Measurements from ENCODE around the gene SLC9B2. TPM values are rescaled to one million over a fixed set of nuclear protein-coding genes. Genes with fewer than 3 reads are reported as not detected.
A peak's percentile ranks its signal among the peaks of the same experiment; 100 is the strongest.

The SLC9B2 gene
- total and polyA plus RNA-seq, 10 of the 15 experiments (the other 5 are each of a cell fraction or from before 2014, with no cell fraction given) = 8.9 to 32.5 (median 25.3) TPM

DNA sequence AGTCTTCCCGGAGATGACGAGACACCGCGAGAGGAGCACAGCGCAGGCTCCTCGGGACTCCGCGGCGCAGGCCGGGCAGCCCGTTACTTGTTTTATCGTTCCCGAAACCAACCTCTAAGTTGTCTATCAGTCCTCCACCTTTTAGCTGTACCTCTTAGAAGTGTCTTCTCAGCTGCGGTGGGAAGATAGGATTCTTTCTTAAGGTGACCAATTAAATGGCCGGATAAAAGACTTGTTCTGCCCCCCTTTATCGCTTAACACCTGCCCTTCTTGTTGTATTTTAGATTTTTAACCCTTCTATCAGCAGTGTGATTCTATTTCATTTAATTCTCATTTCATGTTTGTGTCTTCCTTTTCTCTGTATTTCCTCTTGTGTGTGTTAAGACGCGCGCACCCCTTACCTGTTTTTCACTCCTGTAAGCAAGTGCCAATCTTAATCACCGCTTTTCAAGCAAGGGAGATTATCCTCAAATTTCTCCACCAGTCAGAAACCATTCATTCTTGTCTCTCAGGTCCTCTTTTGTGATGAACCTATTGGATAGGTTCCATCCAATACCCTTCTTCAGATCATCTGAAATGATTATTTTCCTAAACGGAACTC lies at the start of gene SLC9B2 (continued):
- TF ChIP-seq, protein P1, sequence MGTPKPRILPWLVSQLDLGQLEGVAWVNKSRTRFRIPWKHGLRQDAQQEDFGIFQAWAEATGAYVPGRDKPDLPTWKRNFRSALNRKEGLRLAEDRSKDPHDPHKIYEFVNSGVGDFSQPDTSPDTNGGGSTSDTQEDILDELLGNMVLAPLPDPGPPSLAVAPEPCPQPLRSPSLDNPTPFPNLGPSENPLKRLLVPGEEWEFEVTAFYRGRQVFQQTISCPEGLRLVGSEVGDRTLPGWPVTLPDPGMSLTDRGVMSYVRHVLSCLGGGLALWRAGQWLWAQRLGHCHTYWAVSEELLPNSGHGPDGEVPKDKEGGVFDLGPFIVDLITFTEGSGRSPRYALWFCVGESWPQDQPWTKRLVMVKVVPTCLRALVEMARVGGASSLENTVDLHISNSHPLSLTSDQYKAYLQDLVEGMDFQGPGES (IDR thresholded peaks at IDR 0.05) = no peak
- TF ChIP-seq TAF1 (IDR thresholded peaks at IDR 0.05; ENCODE audit: borderline replicate concordance, low read depth, low read length) (peak; percentile 58; the same call in 1 of the 2 replicates), NFIC (IDR thresholded peaks at IDR 0.05; ENCODE audit: low read depth, low read length) (no peak), SMAD1 (IDR thresholded peaks at IDR 0.05; ENCODE audit: low read depth, partially characterized antibody) (peak; percentile 23), KDM1A (IDR thresholded peaks at IDR 0.05; ENCODE audit: borderline replicate concordance) (no peak), MTA3 (IDR thresholded peaks at IDR 0.05; ENCODE audit: borderline replicate concordance, low read length) (no peak), NR2C2 (IDR thresholded peaks at IDR 0.05; ENCODE audit: borderline replicate concordance, control insufficient read depth, insufficient read length, low read depth) (no peak)
- TF ChIP-seq, protein P2, sequence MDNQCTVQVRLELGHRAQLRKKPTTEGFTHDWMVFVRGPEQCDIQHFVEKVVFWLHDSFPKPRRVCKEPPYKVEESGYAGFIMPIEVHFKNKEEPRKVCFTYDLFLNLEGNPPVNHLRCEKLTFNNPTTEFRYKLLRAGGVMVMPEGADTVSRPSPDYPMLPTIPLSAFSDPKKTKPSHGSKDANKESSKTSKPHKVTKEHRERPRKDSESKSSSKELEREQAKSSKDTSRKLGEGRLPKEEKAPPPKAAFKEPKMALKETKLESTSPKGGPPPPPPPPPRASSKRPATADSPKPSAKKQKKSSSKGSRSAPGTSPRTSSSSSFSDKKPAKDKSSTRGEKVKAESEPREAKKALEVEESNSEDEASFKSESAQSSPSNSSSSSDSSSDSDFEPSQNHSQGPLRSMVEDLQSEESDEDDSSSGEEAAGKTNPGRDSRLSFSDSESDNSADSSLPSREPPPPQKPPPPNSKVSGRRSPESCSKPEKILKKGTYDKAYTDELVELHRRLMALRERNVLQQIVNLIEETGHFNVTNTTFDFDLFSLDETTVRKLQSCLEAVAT (IDR thresholded peaks at IDR 0.05) = peak; percentile 87
- TF ChIP-seq, protein P3, sequence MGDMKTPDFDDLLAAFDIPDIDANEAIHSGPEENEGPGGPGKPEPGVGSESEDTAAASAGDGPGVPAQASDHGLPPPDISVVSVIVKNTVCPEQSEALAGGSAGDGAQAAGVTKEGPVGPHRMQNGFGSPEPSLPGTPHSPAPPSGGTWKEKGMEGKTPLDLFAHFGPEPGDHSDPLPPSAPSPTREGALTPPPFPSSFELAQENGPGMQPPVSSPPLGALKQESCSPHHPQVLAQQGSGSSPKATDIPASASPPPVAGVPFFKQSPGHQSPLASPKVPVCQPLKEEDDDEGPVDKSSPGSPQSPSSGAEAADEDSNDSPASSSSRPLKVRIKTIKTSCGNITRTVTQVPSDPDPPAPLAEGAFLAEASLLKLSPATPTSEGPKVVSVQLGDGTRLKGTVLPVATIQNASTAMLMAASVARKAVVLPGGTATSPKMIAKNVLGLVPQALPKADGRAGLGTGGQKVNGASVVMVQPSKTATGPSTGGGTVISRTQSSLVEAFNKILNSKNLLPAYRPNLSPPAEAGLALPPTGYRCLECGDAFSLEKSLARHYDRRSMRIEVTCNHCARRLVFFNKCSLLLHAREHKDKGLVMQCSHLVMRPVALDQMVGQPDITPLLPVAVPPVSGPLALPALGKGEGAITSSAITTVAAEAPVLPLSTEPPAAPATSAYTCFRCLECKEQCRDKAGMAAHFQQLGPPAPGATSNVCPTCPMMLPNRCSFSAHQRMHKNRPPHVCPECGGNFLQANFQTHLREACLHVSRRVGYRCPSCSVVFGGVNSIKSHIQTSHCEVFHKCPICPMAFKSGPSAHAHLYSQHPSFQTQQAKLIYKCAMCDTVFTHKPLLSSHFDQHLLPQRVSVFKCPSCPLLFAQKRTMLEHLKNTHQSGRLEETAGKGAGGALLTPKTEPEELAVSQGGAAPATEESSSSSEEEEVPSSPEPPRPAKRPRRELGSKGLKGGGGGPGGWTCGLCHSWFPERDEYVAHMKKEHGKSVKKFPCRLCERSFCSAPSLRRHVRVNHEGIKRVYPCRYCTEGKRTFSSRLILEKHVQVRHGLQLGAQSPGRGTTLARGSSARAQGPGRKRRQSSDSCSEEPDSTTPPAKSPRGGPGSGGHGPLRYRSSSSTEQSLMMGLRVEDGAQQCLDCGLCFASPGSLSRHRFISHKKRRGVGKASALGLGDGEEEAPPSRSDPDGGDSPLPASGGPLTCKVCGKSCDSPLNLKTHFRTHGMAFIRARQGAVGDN (IDR thresholded peaks at IDR 0.05) = no peak
- TF ChIP-seq, protein P4, sequence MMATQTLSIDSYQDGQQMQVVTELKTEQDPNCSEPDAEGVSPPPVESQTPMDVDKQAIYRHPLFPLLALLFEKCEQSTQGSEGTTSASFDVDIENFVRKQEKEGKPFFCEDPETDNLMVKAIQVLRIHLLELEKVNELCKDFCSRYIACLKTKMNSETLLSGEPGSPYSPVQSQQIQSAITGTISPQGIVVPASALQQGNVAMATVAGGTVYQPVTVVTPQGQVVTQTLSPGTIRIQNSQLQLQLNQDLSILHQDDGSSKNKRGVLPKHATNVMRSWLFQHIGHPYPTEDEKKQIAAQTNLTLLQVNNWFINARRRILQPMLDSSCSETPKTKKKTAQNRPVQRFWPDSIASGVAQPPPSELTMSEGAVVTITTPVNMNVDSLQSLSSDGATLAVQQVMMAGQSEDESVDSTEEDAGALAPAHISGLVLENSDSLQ (IDR thresholded peaks at IDR 0.05) = 0 out of 2 replicates have a peak, but pooled peaks have one; percentile 17
- TF ChIP-seq, protein P5, sequence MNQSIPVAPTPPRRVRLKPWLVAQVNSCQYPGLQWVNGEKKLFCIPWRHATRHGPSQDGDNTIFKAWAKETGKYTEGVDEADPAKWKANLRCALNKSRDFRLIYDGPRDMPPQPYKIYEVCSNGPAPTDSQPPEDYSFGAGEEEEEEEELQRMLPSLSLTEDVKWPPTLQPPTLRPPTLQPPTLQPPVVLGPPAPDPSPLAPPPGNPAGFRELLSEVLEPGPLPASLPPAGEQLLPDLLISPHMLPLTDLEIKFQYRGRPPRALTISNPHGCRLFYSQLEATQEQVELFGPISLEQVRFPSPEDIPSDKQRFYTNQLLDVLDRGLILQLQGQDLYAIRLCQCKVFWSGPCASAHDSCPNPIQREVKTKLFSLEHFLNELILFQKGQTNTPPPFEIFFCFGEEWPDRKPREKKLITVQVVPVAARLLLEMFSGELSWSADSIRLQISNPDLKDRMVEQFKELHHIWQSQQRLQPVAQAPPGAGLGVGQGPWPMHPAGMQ (IDR thresholded peaks at IDR 0.05; ENCODE audit: borderline replicate concordance) = no peak
